Ovary (tissue), 9 donors: ENCODE results near the gene RFPL1. TPM values are rescaled to one million over a fixed set of nuclear protein-coding genes. Genes with fewer than 3 reads are reported as not detected.
"Not testable (repeated sequence)": the region's sequence is repeated elsewhere in the genome, so short reads cannot be mapped to it uniquely, and the experiment has no call there.

Experiments
- DNase-seq, 5 donors: peaks; one replicate each; pipeline ENCODE4 v3.0.0-alpha.2; 2019 to 2020
- H3K27ac ChIP-seq, 2 donors: fragments of 200-600 bp; one replicate each; pipeline versions ENCODE4 v1.5.1 to v1.8.0; 2019 to 2022
- H3K27me3 ChIP-seq: fragments of 200-600 bp; one replicate; pipeline ENCODE4 v1.8.0; 2022
- H3K36me3 ChIP-seq: fragments of 200-600 bp; sonication (generic); one replicate; pipeline ENCODE4 v1.5.1; 2019
- H3K4me1 ChIP-seq: one replicate; pipeline ENCODE4 v1.8.1; 2013; ENCODE audit warnings: mild to moderate bottlenecking, moderate library complexity; ENCODE audit not compliant: insufficient read depth
- H3K4me3 ChIP-seq: fragments of 200-600 bp; sonication (generic); one replicate; pipeline ENCODE4 v1.5.1; 2017
- H3K9me3 ChIP-seq, 2 donors: fragments of 200-600 bp in 1 of 2; sonication (generic) in 1 of 2; one replicate each; pipeline versions ENCODE4 v1.5.1 to v1.8.1; 2013 to 2019; ENCODE audit warnings: mild to moderate bottlenecking in 1 of 2, moderate library complexity in 1 of 2
- EP300 ChIP-seq: sonication (generic); formaldehyde crosslinking; IDR thresholded peaks from one replicate; pipeline ENCODE4 v1.6.1; 2017; ENCODE audit warnings: antibody characterized with exemption
- POLR2A ChIP-seq: fragments of 450-650 bp; IDR thresholded peaks from one replicate; pipeline ENCODE4 v1.6.1; 2017; ENCODE audit warnings: antibody characterized with exemption, mild to moderate bottlenecking, moderate library complexity
- WGBS, 3 donors: extraction: QIAGEN DNeasy Blood & Tissue Kit in 1 of 3; methylation state at CpG; one replicate each; pipeline versions ENCODE4 v1.1.5 to v1.1.7; 2013 to 2017; 5-methylcytosine and 5-hydroxymethylcytosine counted together
- intact Hi-C, 4 donors: fragments of 100-400 bp; cut with DNase I; formaldehyde crosslinking; loops; one replicate each; pipeline versions ENCODE4 v1.11.0 to v1.15.1; 2022 to 2023
- polyA plus RNA-seq, 2 donors: library from polyadenylated mRNA; stranded (reverse); fragments of 200-250 nt in 1 of 2; fragments of 350-450 nt in 1 of 2; fragmentation: Illumina TruSeq in 1 of 2; extraction: RNeasy Lipid Tissue Mini Kit (QIAGEN cat#74804) in 1 of 2; gene quantifications; one replicate each; pipeline ENCODE4 v1.2.3, GENCODE V29; 2013 to 2014
- total RNA-seq, 7 donors: library from RNA; depleted of rRNA in 2 of 7; stranded (reverse); fragments of >200 nt in 2 of 7; fragmentation: NEBNext Ultra II Directional in 3 of 7; extraction: Animal tissue kit (Norgen Biotek cat#: 25700) in 3 of 7; gene quantifications; one replicate each; pipeline versions ENCODE4 v1.1.0 to v1.2.4, GENCODE V29; 2016 to 2023
- TF ChIP-seq, protein P1 (sequence below), 3 donors: fragments of 450-650 bp in 2 of 3; fragments of 200-600 bp in 1 of 3; IDR thresholded peaks; one replicate each; pipeline versions ENCODE4 v1.5.1 to v1.8.0; 2016 to 2022; ENCODE audit warnings: antibody characterized with exemption in 3 of 3, mild to moderate bottlenecking in 1 of 3
- donor health status: DM: no; HTN: no; CAD: no; lungs with moderate emphysema.
- donor health status: DM: no; HTN: no; CAD: no.
- donor health status: Bipolar disorder and iron deficiency.
- donor health status: DM: yes; HTN: yes; CAD: no.
- donor health status: DM: no; HTN: no; CAD: no.
- donor health status: DM: yes; HTN: yes; CAD: no.

RFPL1 gene
- total and polyA plus RNA-seq, 9 donors = not detected

DNA sequence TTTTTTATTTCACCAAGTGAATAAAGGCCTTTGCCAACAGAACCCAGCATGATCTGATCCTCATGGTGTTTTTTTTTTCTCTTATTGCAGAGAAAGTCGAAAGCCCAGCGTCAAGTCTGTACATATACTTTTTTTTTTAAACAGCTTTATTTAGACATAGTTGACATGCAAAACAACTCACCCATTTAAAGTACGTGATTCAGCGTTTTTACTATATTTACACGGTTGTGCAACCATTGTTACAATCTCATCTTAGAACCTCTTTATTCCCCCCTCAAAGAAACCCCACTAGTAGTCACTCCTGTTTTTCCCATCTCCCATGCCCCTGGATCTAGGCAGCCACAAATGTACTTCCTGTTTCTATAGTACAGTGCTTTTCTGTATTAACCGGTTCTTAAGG, 29.4 kb upstream of the RFPL1 start:
- intact Hi-C loops = no loop called here
- H3K9me3 ChIP-seq = no peaks in the 10 kb centered on the region
- no peak overlapping the region for H3K27ac ChIP-seq
- H3K36me3 ChIP-seq = no peaks in the 10 kb centered on the region
- no peak for DNase-seq
- TF ChIP-seq, protein P1, sequence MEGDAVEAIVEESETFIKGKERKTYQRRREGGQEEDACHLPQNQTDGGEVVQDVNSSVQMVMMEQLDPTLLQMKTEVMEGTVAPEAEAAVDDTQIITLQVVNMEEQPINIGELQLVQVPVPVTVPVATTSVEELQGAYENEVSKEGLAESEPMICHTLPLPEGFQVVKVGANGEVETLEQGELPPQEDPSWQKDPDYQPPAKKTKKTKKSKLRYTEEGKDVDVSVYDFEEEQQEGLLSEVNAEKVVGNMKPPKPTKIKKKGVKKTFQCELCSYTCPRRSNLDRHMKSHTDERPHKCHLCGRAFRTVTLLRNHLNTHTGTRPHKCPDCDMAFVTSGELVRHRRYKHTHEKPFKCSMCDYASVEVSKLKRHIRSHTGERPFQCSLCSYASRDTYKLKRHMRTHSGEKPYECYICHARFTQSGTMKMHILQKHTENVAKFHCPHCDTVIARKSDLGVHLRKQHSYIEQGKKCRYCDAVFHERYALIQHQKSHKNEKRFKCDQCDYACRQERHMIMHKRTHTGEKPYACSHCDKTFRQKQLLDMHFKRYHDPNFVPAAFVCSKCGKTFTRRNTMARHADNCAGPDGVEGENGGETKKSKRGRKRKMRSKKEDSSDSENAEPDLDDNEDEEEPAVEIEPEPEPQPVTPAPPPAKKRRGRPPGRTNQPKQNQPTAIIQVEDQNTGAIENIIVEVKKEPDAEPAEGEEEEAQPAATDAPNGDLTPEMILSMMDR (IDR thresholded peaks at IDR 0.05) = no peak
- TF ChIP-seq POLR2A = no peak
- TF ChIP-seq EP300 = no peak
- H3K27me3 ChIP-seq = no peaks in the 10 kb centered on the region
- WGBS, 3 donors = 68 to 86% (median 73%) methylated on average over 6 of the region's 6 CpGs
- no peak overlapping the region for H3K4me3 ChIP-seq
- H3K4me1 ChIP-seq = no peaks in the 10 kb centered on the region

DNA sequence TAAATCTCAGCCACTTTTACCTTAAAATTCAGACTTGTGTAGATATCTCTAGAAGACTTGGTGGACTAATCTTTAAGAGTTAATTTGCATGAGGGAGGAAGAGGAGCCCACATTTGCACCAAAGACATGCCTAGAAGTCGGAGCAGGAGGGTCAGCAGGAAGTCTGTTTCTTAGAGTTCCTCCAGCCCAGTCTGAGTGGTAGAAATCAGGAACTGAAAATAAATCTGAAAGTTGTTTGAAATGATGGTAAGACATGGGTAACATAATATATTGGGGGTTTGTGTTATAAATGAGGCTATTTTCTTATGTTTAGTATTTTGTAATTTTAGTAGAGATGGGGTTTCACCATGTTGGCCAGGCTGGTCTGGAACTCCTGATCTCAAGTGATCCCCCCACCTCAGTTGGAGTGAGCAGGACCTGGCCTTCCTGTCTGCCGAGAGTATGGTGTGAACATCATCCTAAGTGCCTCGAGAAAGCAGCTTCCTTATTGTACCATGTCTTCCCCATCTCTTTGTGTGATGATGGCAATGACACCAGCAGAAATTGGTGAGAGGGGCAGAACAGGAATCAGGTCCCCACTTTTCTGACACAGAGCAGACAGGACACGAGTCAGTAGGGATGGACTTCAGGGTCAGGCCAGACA, 26.7 kb upstream of the RFPL1 start:
- DNase-seq, H3K4me1 ChIP-seq, H3K27ac ChIP-seq, H3K36me3 ChIP-seq, H3K4me3 ChIP-seq, H3K9me3 ChIP-seq, H3K27me3 ChIP-seq, intact Hi-C loops: not testable (repeated sequence)
- WGBS, 3 donors = 63 to 74% (median 67%) methylated on average over 4 of the region's 4 CpGs

DNA sequence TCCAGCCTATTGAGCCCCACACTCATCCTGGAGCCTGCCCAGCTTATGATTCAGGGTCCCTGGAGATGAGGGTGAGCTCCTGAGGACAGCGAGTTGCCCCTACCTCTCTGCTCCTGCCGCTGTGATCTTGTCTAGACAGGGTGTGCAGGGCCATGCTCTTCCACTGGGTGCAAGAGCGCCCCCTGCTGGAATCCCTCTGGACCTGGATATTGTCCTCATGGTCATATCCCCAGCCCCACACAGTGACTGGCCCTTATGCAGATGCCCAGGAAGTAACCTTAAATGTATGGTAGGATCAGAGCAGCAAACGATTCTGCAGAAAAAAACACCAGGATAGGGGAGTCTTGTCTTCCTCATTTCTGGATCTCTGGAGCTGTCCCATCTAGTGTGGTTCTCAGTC, 25.6 kb upstream of the RFPL1 start:
- WGBS, 3 donors = 41 to 49% (median 49%) methylated on average over 4 of the region's 4 CpGs
- H3K4me1 ChIP-seq, H3K4me3 ChIP-seq, H3K27me3 ChIP-seq, intact Hi-C loops, H3K9me3 ChIP-seq, H3K27ac ChIP-seq, H3K36me3 ChIP-seq, DNase-seq: not testable (repeated sequence)

DNA sequence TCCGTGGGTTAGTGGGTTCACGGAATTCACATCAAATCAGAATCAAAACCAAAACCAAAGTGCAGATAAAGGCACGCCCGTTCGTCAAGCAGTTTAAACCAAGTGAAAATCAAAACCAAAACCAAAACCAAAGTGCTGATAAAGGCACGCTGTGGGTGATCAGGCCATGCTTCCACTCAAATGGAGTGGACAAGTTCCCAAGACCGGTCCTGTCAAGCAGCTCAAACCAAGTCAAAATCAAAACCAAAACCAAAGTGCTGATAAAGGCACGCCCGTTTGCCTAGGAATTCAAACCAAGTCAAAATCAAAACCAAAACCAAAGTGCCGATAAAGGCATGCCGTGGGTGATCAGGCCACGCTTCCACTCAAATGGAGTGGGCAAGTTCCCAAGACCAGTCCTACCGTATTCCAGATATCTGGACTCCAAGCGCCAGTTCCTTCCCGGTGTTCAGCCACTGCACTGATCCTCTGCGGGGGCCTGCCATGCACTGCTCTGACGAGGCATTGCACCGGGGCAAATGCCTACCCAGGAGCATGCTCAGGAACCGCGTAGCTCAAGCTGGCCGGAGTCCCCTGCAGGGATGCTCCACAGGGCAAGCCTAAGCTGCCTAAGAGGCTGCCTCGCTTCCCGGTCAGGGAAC, 23.3 kb upstream of the RFPL1 start:
- 2 to 33% (median 14%) methylated on average over 23 of the region's 23 CpGs for WGBS, 3 donors
- H3K9me3 ChIP-seq, intact Hi-C loops, H3K27me3 ChIP-seq, H3K4me1 ChIP-seq, H3K36me3 ChIP-seq: not testable (repeated sequence)
- H3K27ac ChIP-seq = peak overlapping the region; percentile 30 to 35
- H3K4me3 ChIP-seq = peak overlapping the region; percentile 21
- peak; percentile 33 to 67 (median 51) for DNase-seq

DNA sequence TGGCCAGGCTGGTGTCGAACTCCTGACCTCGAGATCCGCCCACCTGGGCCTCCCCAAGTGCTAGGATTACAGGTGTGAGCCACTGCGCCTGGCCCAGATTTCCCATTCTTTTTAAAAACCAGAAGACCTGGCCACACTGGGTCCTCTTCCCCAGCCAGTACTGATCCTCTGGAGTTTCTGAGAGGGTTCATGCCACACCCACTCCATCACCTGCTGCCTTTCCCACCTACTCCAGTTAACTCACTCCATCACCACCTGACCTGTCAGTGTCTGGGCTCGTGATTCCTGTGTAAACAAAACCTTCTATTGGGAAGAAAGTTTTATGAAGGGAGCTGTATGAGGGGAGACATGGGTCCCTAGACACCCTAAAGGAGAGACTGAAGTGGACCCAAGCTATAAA, 19.7 kb upstream of the RFPL1 start:
- DNase-seq, H3K36me3 ChIP-seq, H3K9me3 ChIP-seq, intact Hi-C loops, H3K27ac ChIP-seq, H3K4me3 ChIP-seq, H3K27me3 ChIP-seq, H3K4me1 ChIP-seq: not testable (repeated sequence)
- WGBS, 3 donors = 64 to 75% (median 69%) methylated on average over 5 of the region's 5 CpGs

DNA sequence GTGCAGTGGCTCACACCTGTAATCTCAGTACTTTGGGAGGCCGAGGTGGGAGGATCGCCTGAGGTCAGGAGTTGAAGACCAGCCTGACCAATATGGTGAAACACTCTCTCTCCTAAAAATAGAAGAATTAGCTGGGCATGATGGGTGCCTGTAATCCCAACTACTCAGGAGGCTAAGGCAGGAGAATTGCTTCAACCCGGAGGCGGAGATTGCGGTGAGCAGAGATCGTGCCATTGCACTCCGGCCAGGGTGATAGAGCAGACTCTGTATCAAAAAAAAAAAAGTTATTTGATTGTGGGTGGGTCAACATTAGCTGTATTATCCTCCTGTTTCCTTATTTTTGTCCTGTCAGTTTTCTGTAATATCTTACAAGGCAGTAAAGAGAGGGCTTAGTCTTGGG, 11.9 kb upstream of the RFPL1 start:
- no peaks in the 10 kb centered on the region for H3K36me3 ChIP-seq
- 84 to 93% (median 90%) methylated on average over 7 of the region's 7 CpGs for WGBS, 3 donors
- no peaks in the 10 kb centered on the region for H3K9me3 ChIP-seq
- TF ChIP-seq, protein P1 (IDR thresholded peaks at IDR 0.05) = no peak
- no peak for TF ChIP-seq EP300
- TF ChIP-seq POLR2A = no peak
- H3K4me1 ChIP-seq = no peaks in the 10 kb centered on the region
- intact Hi-C loops = no loop called here
- no peak for DNase-seq
- no peak overlapping the region for H3K4me3 ChIP-seq
- H3K27ac ChIP-seq = no peak overlapping the region
- no peaks in the 10 kb centered on the region for H3K27me3 ChIP-seq
